Measurements from ENCODE around the gene AOX1. TPM values are rescaled to one million over a fixed set of nuclear protein-coding genes. Genes with fewer than 3 reads are reported as not detected.

The AOX1 gene
- total and polyA plus RNA-seq, 2 experiments from 2014 or later = 1.4 to 5.0 TPM

DNA sequence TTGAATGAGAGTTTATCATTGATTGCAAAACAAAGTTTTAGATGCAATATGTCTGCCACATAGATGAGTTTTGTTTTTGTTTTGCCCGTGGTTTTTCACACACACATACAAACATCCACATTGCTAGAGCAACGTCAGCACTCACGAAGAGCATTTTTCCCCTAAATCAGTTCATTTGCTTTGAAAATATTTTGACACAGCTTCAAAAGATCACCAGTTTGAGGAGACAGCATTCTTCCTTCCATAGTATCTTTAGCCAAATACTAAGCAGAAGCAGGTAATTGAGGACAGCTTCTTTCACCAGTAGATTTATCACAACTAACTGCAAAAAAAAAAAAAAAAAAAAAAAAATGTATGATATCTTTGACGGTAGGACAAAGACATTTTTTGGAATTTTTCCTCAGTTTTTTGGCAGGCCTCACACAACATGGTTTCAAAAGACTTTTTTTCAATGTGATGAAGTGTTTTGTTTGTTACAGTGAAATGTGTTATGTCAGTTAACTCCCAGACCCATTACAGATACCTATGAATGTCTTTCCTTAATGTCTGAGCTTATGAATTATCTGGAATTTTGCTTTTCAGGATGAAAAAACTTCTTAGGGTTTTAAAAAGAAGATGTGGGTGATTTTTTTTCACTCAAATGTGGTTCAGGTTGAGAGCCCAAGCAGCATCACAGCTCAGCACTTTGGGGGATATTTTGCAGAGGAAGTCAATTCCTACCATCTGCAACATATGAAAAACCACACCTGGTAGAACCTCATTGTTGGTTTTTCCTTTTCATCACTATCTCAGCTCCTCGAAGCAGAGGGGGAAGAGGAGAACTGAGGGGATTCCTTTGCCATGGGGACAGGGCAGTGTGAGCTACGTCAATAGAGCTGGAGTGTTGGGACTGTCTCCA, 31.6 kb downstream of the AOX1 start:
- H3K9me2 ChIP-seq (ENCODE audit: insufficient read depth) = no peaks in the 10 kb centered on the region
- no peak for ATAC-seq
- no peaks in the 10 kb centered on the region for H3F3A ChIP-seq (replicated peaks; ENCODE audit: low read depth)
- no peak overlapping the region for H2AFZ ChIP-seq
- H3K27me3 ChIP-seq (ENCODE audit: insufficient read depth) = no peaks in the 10 kb centered on the region
- DNase-seq (ENCODE audit: low spot score) = no peak
- H3K9me3 Mint-ChIP-seq = no peaks in the 10 kb centered on the region
- H3K4me1 Mint-ChIP-seq = no peaks in the 10 kb centered on the region
- no peak overlapping the region; the same call in 1 of the 2 replicates for H3K27ac Mint-ChIP-seq
- H4K20me1 ChIP-seq (replicated peaks; ENCODE audit: insufficient read depth) = no peaks in the 10 kb centered on the region
- TF ChIP-seq POLR2AphosphoS5 (IDR thresholded peaks at IDR 0.05; ENCODE audit: low read depth) = no peak
- TF ChIP-seq, protein P1, sequence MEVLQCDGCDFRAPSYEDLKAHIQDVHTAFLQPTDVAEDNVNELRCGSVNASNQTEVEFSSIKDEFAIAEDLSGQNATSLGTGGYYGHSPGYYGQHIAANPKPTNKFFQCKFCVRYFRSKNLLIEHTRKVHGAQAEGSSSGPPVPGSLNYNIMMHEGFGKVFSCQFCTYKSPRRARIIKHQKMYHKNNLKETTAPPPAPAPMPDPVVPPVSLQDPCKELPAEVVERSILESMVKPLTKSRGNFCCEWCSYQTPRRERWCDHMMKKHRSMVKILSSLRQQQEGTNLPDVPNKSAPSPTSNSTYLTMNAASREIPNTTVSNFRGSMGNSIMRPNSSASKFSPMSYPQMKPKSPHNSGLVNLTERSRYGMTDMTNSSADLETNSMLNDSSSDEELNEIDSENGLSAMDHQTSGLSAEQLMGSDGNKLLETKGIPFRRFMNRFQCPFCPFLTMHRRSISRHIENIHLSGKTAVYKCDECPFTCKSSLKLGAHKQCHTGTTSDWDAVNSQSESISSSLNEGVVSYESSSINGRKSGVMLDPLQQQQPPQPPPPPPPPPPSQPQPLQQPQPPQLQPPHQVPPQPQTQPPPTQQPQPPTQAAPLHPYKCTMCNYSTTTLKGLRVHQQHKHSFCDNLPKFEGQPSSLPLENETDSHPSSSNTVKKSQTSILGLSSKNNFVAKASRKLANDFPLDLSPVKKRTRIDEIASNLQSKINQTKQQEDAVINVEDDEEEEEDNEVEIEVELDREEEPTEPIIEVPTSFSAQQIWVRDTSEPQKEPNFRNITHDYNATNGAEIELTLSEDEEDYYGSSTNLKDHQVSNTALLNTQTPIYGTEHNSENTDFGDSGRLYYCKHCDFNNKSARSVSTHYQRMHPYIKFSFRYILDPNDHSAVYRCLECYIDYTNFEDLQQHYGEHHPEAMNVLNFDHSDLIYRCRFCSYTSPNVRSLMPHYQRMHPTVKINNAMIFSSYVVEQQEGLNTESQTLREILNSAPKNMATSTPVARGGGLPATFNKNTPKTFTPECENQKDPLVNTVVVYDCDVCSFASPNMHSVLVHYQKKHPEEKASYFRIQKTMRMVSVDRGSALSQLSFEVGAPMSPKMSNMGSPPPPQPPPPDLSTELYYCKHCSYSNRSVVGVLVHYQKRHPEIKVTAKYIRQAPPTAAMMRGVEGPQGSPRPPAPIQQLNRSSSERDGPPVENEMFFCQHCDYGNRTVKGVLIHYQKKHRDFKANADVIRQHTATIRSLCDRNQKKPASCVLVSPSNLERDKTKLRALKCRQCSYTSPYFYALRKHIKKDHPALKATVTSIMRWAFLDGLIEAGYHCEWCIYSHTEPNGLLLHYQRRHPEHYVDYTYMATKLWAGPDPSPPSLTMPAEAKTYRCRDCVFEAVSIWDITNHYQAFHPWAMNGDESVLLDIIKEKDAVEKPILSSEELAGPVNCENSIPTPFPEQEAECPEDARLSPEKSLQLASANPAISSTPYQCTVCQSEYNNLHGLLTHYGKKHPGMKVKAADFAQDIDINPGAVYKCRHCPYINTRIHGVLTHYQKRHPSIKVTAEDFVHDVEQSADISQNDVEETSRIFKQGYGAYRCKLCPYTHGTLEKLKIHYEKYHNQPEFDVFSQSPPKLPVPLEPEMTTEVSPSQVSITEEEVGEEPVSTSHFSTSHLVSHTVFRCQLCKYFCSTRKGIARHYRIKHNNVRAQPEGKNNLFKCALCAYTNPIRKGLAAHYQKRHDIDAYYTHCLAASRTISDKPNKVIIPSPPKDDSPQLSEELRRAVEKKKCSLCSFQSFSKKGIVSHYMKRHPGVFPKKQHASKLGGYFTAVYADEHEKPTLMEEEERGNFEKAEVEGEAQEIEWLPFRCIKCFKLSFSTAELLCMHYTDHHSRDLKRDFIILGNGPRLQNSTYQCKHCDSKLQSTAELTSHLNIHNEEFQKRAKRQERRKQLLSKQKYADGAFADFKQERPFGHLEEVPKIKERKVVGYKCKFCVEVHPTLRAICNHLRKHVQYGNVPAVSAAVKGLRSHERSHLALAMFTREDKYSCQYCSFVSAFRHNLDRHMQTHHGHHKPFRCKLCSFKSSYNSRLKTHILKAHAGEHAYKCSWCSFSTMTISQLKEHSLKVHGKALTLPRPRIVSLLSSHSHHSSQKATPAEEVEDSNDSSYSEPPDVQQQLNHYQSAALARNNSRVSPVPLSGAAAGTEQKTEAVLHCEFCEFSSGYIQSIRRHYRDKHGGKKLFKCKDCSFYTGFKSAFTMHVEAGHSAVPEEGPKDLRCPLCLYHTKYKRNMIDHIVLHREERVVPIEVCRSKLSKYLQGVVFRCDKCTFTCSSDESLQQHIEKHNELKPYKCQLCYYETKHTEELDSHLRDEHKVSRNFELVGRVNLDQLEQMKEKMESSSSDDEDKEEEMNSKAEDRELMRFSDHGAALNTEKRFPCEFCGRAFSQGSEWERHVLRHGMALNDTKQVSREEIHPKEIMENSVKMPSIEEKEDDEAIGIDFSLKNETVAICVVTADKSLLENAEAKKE (CRISPR knock-in tag; IDR thresholded peaks at IDR 0.05) = no peak
- TF ChIP-seq, protein P2, sequence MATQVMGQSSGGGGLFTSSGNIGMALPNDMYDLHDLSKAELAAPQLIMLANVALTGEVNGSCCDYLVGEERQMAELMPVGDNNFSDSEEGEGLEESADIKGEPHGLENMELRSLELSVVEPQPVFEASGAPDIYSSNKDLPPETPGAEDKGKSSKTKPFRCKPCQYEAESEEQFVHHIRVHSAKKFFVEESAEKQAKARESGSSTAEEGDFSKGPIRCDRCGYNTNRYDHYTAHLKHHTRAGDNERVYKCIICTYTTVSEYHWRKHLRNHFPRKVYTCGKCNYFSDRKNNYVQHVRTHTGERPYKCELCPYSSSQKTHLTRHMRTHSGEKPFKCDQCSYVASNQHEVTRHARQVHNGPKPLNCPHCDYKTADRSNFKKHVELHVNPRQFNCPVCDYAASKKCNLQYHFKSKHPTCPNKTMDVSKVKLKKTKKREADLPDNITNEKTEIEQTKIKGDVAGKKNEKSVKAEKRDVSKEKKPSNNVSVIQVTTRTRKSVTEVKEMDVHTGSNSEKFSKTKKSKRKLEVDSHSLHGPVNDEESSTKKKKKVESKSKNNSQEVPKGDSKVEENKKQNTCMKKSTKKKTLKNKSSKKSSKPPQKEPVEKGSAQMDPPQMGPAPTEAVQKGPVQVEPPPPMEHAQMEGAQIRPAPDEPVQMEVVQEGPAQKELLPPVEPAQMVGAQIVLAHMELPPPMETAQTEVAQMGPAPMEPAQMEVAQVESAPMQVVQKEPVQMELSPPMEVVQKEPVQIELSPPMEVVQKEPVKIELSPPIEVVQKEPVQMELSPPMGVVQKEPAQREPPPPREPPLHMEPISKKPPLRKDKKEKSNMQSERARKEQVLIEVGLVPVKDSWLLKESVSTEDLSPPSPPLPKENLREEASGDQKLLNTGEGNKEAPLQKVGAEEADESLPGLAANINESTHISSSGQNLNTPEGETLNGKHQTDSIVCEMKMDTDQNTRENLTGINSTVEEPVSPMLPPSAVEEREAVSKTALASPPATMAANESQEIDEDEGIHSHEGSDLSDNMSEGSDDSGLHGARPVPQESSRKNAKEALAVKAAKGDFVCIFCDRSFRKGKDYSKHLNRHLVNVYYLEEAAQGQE (IDR thresholded peaks at IDR 0.05; ENCODE audit: unreplicated experiment) = no peak
- TF ChIP-seq, protein P3, sequence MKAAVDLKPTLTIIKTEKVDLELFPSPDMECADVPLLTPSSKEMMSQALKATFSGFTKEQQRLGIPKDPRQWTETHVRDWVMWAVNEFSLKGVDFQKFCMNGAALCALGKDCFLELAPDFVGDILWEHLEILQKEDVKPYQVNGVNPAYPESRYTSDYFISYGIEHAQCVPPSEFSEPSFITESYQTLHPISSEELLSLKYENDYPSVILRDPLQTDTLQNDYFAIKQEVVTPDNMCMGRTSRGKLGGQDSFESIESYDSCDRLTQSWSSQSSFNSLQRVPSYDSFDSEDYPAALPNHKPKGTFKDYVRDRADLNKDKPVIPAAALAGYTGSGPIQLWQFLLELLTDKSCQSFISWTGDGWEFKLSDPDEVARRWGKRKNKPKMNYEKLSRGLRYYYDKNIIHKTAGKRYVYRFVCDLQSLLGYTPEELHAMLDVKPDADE (IDR thresholded peaks at IDR 0.05) = no peak
- no peak for TF ChIP-seq NANOG (IDR thresholded peaks at IDR 0.05; ENCODE audit: borderline replicate concordance)
- TF ChIP-seq, protein P4, sequence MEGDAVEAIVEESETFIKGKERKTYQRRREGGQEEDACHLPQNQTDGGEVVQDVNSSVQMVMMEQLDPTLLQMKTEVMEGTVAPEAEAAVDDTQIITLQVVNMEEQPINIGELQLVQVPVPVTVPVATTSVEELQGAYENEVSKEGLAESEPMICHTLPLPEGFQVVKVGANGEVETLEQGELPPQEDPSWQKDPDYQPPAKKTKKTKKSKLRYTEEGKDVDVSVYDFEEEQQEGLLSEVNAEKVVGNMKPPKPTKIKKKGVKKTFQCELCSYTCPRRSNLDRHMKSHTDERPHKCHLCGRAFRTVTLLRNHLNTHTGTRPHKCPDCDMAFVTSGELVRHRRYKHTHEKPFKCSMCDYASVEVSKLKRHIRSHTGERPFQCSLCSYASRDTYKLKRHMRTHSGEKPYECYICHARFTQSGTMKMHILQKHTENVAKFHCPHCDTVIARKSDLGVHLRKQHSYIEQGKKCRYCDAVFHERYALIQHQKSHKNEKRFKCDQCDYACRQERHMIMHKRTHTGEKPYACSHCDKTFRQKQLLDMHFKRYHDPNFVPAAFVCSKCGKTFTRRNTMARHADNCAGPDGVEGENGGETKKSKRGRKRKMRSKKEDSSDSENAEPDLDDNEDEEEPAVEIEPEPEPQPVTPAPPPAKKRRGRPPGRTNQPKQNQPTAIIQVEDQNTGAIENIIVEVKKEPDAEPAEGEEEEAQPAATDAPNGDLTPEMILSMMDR (conservative IDR thresholded peaks at IDR 0.05; ENCODE audit: low read depth in 2 of 2) = no peak
- no peak for TF ChIP-seq CREB1 (CRISPR knock-in tag; IDR thresholded peaks at IDR 0.05; ENCODE audit: low read depth)
- no peak for TF ChIP-seq EZH2 (IDR thresholded peaks at IDR 0.05; ENCODE audit: low read depth, unreplicated experiment)
- no peak for TF ChIP-seq STAT1 (IDR thresholded peaks at IDR 0.05; ENCODE audit: unreplicated experiment)
- no peak for TF ChIP-seq ZNF114 (CRISPR knock-in tag; IDR thresholded peaks at IDR 0.05)
- no peak for TF ChIP-seq ZNF331 (CRISPR knock-in tag; IDR thresholded peaks at IDR 0.05; ENCODE audit: low read depth)
- TF ChIP-seq JUNB (IDR thresholded peaks at IDR 0.05; ENCODE audit: unreplicated experiment) = no peak
- no peaks in the 10 kb centered on the region for H3K27me3 Mint-ChIP-seq (ENCODE audit: insufficient read depth, low read depth, poor library complexity)
- H3K79me2 ChIP-seq (replicated peaks; ENCODE audit: insufficient read depth) = no peaks in the 10 kb centered on the region
- no peak overlapping the region for H3K4me3 Mint-ChIP-seq
- no peak overlapping the region for H3K4me2 ChIP-seq
- no peak overlapping the region for H3K27ac ChIP-seq (ENCODE audit: low read depth)
- H3K4me3 ChIP-seq = no peak overlapping the region
- H3K36me3 ChIP-seq (ENCODE audit: insufficient read depth) = no peaks in the 10 kb centered on the region
- no peaks in the 10 kb centered on the region for H3K4me1 ChIP-seq (ENCODE audit: insufficient read depth)
- no peaks in the 10 kb centered on the region for H3K36me3 Mint-ChIP-seq (ENCODE audit: low read depth)

All from GM23338 (cell line).